Fibroblast of gingiva (primary cell): ENCODE measurements around the gene ZNF800.
"Not testable (repeated sequence)": the region's sequence is repeated elsewhere in the genome, so short reads cannot be mapped to it uniquely, and the experiment has no call there.

ENCODE experiments used
- DNase-seq: peaks from one replicate; pipeline ENCODE4 v3.0.0-alpha.2; 2011; ENCODE audit warnings: low read depth

Gene ZNF800

GRCh38 chr7:127392566-127393367 is at the start of gene ZNF800:
Gene ZNF800, minus strand, starts transcription at chr7:127392708. Its CDS starts 1,151 bp downstream, at chr7:127391557.
- peak; percentile 88 for DNase-seq

GRCh38 chr7:127440206-127440605 is 47.7 kb upstream of the ZNF800 start:
- DNase-seq: no peak

- DNase-seq: no peak
Observed at GRCh38 chr7:127438836-127439235, 46.3 kb upstream of the ZNF800 start.

GRCh38 chr7:127437837-127438236 is 45.3 kb upstream of the ZNF800 start:
- peak; percentile 21 for DNase-seq

GRCh38 chr7:127437241-127437640 is 44.7 kb upstream of the ZNF800 start:
- DNase-seq: no peak

- not testable (repeated sequence) for DNase-seq
Observed at GRCh38 chr7:127429281-127429680, 36.8 kb upstream of the ZNF800 start.

- no peak for DNase-seq
Observed at GRCh38 chr7:127419196-127419595, 26.7 kb upstream of the ZNF800 start.

GRCh38 chr7:127418459-127418858 is 26.0 kb upstream of the ZNF800 start:
- DNase-seq: no peak

GRCh38 chr7:127417346-127417745 is 24.8 kb upstream of the ZNF800 start:
- DNase-seq: no peak

GRCh38 chr7:127415060-127415742 is 22.7 kb upstream of the ZNF800 start:
- DNase-seq: no peak

GRCh38 chr7:127413962-127414361 is 21.5 kb upstream of the ZNF800 start:
- DNase-seq: no peak

- no peak for DNase-seq
Observed at GRCh38 chr7:127413326-127413725, 20.8 kb upstream of the ZNF800 start.

- no peak for DNase-seq
Observed at GRCh38 chr7:127411176-127411575, 18.7 kb upstream of the ZNF800 start.

GRCh38 chr7:127409629-127410028 is 17.1 kb upstream of the ZNF800 start:
- no peak for DNase-seq

GRCh38 chr7:127404286-127405072 is 12.0 kb upstream of the ZNF800 start:
- DNase-seq: no peak

- DNase-seq: no peak
Observed at GRCh38 chr7:127396184-127396583, 3.7 kb upstream of the ZNF800 start.

- DNase-seq: not testable (repeated sequence)
Observed at GRCh38 chr7:127395104-127395503, 2.6 kb upstream of the ZNF800 start.

GRCh38 chr7:127393368-127394058 is 1.0 kb upstream of the ZNF800 start:
- DNase-seq: peak; percentile 3

- DNase-seq: peak; percentile 75
Observed at GRCh38 chr7:127392182-127392565, 334 bp downstream of the ZNF800 start.

GRCh38 chr7:127391591-127392181 is 822 bp downstream of the ZNF800 start:
- DNase-seq: peak; percentile 19

- DNase-seq: no peak
Observed at GRCh38 chr7:127390817-127391590, 1.5 kb downstream of the ZNF800 start.
